Measurements from ENCODE around the gene GJB4.

The GJB4 gene

GRCh38 chr1:34779962-34780361 is 20.4 kb downstream of the GJB4 start:
- DNase-seq, result no peak

GRCh38 chr1:34780528-34780927 is 21.0 kb downstream of the GJB4 start:
- no peak for DNase-seq

GRCh38 chr1:34781071-34781843 is 21.7 kb downstream of the GJB4 start, which contains the start of gene GJB3:
Gene GJB3, plus strand, starts transcription at chr1:34781214. Its CDS starts 3,549 bp downstream, at chr1:34784763.
- DNase-seq, result no peak

- DNase-seq, result no peak
These were observed 22.4 kb downstream of the GJB4 start for GRCh38 chr1:34781844-34782391.

- no peak for DNase-seq
These were observed 25.2 kb downstream of the GJB4 start for GRCh38 chr1:34784751-34785221.

GRCh38 chr1:34785231-34785874 is 25.8 kb downstream of the GJB4 start:
- DNase-seq, result no peak

GRCh38 chr1:34785875-34786470 is 26.4 kb downstream of the GJB4 start:
- DNase-seq, result no peak

GRCh38 chr1:34786521-34787325 is 27.2 kb downstream of the GJB4 start:
- DNase-seq, result peak; percentile 64

- no peak for DNase-seq
These were observed 28.2 kb downstream of the GJB4 start for GRCh38 chr1:34787461-34788420.

- DNase-seq, result no peak
These were observed 31.4 kb downstream of the GJB4 start for GRCh38 chr1:34790985-34791384.

GRCh38 chr1:34792424-34792823 is 32.9 kb downstream of the GJB4 start:
- DNase-seq, result no peak

GRCh38 chr1:34792868-34793727 is 33.6 kb downstream of the GJB4 start, which contains the start of gene GJA4:
Gene GJA4, plus strand, starts transcription at chr1:34792999. Its CDS starts 1,215 bp downstream, at chr1:34794214.
- DNase-seq, result peak; percentile 29

- no peak for DNase-seq
These were observed 34.7 kb downstream of the GJB4 start for GRCh38 chr1:34794001-34794789.

GRCh38 chr1:34794790-34795180 is 35.2 kb downstream of the GJB4 start:
- DNase-seq, result no peak

GRCh38 chr1:34795916-34796315 is 36.4 kb downstream of the GJB4 start:
- DNase-seq, result no peak

- DNase-seq, result no peak
These were observed 37.5 kb downstream of the GJB4 start for GRCh38 chr1:34796990-34797389.

- no peak for DNase-seq
These were observed 40.7 kb downstream of the GJB4 start for GRCh38 chr1:34800214-34800613.

- no peak for DNase-seq
These were observed 44.2 kb downstream of the GJB4 start for GRCh38 chr1:34803770-34804169.

- DNase-seq, result no peak
These were observed 46.9 kb downstream of the GJB4 start for GRCh38 chr1:34806396-34806795.
